Measurements from ENCODE around the gene GPBP1L1.
"Not testable (repeated sequence)": the region's sequence is repeated elsewhere in the genome, so short reads cannot be mapped to it uniquely, and the experiment has no call there.

Gene GPBP1L1

DNA sequence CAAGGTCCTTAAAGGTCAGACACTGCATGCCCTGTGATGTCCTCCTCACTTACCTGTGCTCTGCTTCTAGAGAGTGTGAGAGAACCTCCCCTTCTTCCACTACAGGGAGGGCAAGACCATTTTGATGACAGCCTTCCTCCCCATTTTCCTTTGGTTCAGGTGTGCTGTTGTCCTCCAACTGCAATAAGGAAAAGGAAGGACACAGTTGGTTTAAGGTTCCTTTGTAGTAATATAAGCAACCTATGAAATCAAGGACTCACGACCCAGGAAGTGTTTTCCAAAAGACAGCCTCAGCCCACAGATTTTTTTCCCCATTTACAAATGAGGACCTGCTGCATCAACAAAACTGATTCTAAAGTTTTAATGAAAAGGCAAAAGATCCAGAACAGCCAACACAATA is 55.9 kb downstream of the GPBP1L1 start:
- no peak for DNase-seq

DNA sequence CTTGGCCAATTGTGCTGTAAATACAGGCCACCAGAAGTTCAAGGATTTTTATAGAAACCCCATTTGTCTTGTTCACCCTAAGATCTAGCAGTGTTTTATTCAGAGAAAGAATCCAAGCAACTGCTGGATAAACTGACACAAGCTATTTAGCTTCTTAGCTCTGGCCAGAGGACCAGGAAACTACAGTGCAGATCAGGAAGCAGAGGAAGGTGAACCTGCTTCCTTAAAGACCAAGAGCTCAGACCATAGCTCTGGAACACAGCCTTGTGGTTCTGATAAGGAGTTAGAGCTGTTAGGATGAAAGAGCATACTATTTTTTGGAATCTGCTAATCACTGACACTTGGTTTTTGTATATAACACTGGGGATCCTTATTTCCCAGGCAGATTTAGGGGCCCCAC is 57.3 kb downstream of the GPBP1L1 start:
- DNase-seq: no peak

DNA sequence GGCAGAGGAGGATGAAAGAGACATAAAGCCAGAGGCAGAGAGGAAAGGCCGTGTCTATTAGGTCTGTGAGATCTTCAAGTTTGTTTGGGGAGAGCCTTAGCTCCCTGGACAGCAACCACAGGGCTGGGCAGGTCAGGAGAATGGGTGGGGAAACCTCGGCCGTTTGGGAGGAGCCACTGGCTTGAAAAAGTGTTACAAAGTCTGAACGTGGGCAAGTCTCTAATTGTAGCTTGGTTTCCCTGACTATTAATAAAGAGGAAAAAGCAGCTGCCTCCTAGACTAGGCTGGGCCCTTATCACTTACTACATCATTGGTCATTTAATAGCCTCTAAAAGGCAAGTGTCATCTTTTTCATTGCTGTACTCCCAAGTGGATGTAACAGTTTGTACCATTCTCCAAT is 62.4 kb downstream of the GPBP1L1 start, which contains the start of gene CCDC17:
Gene CCDC17, minus strand, starts transcription at position 83 of the 400 bp plus-strand sequence. CDS start 145 bp downstream, outside the sequence.
- no peak for DNase-seq

DNA sequence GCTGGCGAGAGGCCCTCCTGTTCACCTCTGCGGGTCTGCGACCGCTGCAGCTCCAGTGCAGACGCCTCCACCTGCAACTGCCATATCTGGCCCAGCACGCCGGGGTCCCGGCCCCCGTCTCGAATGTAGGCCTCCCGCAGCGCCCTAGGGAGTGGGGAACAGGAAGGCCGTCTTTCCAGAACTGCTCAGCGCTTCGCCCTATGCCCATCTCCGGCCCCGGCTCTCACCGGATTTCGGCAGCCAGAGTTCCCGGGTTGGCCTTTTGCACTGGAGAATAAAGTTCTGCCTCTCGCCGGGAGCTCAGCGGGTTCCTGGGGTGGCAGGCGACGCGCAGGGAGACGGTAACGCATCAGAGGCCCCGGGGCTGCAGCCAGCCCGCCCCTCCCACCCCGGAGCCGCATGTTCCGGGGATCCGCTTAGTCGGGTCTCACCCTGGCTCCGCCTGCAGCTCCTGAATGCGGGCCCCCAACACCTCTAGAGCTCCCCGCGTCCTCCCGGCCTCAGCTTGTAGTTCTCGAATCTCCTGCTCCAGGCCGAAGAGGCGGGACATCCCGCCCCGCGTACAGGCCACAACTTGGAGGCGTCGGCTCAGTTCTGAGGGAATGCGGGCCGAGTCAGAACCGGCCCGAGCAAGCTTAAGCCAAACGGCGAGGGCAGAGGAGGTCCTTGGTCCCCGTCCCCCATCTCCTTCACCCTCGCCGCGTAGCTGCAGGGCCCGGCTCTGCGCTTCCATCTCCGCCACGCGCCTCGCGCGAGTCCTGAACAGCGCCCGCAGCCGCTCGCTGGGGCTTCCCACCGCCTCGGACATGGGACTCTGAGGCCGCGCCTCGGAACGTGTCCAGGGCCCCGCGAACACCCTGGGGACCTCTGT is 63.6 kb downstream of the GPBP1L1 start:
- DNase-seq: no peak

DNA sequence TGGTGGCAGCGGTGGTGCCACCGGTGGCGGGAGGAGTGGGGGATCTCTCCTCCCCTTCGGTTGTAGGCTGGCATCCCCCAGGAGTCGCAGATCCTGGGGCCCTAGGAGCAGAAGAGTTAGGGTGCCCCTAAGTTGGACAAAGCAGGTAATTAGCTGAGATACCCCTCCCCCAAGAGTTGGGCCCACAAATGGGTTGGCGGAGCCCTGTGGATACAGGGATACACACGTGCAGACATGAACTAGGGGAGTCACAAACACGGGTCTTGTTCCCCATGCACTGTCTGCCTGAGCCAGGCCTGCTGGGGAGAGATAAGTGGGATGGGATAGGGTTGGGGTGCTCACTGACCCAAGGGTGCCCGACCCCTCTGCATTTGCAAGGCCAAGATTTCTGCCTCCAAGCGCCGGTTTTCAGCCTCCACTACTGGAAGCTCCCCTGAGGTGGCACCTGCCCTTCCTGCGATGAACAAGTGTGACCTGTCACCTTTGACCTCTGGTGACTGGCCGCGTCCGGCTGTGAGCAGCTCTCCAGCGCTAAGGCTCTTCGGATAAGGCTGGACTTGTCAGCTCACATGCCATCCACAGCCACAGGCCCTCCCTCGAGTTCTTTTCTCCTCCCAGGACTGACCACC is 64.3 kb downstream of the GPBP1L1 start:
- no peak for DNase-seq

DNA sequence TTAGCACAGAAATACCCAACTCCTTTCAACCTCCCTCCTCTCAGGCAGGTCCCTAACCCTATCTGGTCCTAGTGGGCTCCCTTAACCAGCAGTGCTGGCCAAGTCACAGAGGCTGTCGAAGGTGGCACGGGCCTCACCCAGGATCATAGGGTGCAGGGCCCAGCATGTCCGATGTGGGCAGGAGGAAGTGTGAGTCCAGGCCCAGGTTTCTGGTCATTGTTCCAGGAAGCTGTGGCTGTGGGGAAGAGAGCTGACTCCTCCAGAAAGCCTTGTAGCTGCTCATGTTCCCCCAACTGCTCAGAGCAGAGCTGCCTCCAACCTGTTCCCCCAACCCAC is 64.9 kb downstream of the GPBP1L1 start:
- no peak for DNase-seq

DNA sequence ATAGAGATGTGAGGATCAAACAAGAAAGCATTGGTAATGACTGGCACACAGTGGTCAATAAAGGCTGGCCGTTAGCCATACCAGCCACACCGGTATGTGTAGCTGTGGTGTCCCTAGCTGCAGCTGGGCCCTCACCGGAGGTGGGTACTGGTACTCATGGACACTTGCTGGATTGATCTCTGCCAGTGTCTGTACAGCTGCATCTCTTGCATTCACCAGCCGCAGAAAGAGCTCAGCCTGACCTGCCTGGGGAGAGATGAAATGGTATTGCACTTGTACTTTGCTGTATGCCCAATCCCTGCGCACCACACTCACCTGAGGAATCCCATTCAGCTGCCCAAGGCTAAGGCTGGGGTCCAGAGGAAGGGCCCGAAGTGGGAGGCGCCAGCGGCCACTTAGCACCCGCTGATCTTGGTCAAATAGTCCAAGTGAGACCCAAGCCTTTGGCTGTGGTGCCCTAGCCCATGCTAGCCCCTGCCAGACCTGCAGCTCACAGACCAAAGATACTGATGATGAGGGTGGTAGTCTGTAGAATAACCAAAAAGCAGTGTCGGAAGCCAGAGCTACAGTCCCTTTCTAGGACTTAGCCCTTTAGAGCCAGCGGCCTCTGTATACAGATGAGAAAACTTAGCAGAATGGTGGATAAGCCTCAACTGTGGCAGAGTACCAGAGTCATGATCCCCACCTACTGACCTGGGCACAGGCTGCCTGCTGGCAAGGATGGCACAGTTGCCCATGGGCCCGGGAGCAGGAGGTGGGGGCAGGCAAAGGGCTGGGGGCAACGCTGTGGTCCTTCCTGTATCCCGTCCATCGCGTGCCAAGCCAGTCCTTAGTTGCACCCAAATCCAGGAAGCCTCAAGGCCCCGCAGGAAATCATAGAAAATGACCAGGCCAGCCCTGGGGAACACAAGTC is 65.5 kb downstream of the GPBP1L1 start:
- DNase-seq: no peak

DNA sequence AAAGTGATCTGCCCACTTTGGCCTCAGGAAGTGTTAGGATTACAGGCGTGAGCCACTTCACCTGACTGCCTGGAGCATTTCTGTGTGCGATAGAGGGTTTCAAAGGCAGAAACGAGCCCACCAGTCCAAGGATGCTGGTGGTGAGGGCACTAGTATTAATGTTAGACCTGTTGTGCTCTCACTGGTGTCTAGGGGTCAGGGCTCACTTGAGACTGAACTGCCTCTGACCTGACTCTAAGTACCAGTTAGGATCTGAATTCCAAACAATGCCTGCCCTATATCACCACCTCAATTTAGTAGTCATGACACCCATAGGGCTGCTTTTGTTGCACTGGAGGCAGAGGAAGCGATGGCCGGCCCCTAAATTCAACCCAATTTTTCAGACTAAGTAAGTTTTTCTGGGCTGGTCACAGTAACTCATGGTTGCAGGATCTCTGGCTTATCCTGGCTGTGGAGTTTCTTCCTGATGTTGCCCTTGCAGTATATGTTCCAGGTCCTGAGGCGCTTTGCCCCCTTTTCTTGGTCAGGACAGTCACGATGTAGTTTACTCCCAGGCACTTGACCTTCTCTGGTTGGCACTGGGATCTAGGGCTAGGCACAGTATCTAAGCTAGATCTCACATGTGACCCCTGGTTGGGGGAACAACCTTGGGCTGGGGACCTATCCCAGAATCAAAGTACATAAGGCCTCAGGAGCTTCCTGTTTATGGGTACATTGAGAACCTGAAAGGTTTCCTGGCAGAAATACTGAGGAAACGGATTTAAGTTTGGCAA is 67.0 kb downstream of the GPBP1L1 start:
- DNase-seq: no peak

DNA sequence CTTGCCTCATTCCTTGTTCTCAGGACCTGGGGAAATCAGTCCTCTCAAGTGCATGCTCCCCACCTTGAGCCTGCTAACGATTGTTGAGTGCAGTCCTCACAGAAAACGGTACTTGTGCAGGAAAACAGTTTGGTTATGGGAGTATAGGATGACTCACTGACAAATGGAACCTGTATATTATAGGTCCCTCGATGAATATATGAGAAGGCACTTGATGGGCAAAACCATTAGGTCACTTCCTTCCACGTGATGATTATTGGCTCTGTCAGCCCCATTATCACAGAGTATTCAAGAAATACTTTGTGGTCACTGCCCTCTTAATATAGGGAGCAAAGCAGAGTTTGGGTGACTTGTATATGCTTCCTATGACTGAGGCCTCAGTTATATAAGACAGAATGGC is 68.7 kb downstream of the GPBP1L1 start:
- DNase-seq: no peak

DNA sequence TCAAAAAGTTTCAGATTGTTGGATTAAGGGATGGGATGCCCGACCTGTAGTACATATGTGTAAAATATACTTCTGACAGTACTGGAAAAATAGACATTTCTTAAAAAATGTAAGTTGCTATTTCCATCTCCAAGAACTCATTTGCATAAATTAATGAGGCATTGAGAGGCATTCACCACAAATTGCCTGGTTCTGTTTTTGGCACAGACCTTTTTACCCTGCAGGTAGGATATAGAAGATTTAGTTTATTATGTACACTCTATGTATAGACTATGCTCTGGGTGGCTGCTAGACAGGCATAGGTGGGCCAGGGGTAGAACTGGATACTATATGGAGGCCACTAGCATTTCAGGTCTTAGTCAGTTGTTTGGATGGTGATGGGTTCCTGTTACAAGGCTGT is 70.4 kb downstream of the GPBP1L1 start:
- DNase-seq: no peak

DNA sequence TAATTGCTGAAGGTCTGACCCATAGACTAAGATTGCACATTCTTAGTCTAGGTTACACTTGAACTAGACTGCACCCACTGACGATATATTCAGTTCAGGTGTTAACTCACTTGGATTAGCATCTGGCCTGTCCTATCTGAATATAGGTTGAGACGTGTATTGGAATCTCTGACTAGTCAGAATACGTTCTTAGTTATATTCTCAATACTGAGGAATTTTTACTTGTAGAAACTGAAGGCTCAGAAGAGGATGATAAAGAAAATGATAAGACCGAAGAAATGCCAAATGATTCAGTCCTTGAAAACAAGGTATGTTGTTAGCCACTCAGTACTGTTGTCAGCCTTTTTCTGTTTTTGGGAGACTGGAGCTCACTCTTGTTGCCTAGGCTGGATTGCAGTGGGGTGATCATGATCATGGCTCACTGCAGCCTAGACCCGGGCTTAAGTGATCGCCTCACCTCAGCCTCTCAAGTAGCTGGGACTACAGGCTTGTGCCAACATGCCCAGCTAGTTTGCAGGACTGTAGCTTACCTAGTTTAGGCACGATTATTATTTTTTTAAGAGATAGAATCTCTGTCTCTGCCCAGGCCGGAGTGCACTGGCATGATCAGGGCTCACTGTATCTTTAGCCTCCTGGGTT is 73.3 kb downstream of the GPBP1L1 start:
- DNase-seq: no peak

DNA sequence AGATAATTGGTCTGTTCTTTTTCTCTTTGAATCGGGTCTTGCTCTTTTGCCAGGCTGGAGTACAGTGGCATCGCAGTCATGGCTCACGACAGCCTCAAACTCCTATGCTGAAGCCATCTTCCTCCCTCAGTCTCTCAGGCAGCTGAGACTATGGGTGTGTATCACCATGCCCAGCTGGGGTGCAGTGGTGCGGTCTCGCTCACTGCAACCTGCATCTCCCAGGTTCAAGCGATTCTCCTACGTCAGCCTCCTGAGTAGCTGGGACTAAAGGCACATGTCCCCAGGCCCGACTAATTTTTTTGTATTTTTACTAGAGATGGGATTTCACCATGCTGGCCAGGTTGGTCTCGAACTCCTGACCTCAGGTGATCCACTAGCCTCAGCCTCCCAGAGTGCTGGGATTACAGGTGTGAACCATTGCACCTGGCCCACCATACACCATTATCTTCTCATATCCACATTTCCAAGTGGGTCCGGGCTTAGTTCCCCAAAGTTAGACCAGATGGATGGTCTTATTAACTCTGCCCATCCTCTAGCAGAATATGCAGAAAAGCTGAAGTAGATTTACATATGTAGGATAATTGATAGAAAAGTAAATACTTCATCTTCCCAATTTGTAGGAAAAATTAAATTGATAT is 75.6 kb downstream of the GPBP1L1 start:
- DNase-seq: no peak

DNA sequence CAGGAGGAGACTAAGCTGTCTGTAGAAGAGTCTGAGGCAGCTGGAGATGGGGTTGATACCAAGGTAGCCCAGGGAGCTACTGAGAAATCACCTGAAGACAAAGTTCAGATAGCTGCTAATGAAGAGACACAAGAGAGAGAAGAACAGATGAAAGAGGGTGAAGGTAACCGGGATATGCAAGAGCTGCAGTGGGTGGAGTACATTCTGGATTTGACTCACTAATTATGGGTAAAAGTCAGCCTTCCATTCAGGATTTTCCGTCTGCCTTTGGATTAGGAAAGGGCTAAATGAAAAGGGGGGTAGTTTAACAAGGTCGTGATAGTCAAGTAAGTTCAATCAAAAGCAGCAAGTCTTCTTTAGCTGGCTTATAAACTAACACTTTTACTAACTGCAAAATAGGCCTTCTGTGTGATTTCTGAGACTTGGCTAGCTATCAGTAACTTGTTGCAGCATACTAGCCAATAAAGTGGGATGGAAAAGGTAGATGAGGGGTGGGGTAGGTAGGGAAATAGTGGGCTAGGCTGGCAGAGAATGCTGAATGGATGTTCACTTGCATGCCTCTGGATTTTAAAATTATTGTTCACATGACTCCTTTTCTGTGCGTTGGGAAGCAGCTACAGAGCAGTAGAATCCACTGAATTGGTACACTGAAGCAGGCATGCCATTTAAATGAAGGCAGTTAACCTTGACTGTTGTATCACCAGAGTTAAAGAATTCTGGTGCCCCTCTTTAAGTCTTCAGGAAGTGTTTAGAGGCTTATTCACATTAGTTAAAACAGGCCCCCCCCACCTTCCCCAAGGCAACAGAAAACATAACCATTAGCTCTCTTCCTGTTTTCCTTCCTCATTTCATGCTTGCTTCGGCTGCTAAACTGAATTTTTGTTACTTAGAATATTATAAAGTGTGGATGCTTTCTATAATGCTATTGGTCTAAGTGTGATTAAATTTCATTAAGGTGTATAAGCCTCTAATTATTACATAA is 77.9 kb downstream of the GPBP1L1 start:
- no peak for DNase-seq

DNA sequence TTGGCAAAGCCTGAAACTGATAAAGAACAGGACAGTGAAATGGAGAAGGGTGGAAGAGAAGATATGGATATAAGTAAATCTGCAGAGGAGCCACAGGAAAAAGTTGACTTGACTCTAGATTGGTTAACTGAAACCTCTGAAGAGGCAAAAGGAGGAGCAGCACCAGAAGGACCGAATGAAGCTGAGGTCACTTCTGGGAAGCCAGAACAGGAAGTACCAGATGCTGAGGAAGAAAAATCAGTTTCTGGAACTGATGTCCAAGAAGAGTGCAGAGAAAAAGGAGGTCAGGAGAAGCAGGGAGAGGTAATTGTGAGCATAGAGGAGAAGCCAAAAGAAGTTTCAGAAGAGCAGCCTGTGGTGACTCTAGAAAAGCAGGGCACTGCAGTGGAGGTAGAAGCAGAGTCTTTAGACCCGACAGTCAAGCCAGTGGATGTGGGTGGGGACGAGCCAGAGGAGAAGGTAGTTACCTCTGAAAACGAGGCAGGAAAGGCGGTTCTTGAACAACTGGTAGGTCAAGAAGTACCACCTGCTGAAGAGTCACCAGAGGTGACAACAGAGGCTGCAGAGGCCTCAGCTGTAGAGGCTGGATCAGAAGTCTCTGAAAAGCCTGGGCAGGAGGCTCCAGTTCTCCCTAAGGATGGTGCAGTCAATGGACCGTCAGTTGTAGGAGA is 78.8 kb downstream of the GPBP1L1 start:
- DNase-seq: no peak

DNA sequence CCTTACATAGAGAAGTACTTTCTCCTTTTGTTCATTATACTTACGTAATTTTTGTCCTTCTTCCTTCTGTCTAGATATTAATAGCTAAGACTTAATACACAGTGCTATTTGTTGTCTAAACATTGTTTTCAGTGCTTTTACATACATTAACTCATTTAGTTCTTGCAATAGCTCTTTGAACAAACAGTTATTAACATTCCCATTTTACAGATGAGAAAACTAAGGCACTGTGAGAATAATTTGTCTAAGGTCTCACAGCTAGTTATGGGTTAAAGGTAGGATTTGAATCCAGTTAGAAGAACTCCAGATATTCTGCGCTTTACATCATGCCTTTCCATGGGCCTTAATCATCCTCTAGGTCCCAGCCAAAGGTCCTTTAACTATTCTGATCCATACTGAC is 82.1 kb downstream of the GPBP1L1 start:
- no peak for DNase-seq

DNA sequence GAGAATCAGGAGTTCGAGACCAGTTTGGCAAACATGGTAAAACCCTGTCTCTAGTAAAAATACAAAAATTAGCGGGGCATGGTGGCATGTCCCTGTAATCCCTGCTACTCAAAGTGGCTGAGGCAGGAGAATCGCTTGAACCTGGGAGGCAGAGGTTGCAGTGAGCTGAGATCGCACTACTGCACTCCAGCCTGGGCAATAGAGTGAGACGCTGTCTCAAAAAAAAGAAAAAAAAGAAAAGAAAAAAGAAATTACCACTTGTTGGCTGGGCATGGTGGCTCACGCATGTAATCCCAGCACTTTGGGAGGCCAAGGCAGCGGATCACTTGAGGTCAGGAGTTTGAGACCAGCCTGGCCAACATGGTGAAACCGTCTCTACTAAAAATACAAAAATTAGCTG is 89.6 kb downstream of the GPBP1L1 start:
- not testable (repeated sequence) for DNase-seq

DNA sequence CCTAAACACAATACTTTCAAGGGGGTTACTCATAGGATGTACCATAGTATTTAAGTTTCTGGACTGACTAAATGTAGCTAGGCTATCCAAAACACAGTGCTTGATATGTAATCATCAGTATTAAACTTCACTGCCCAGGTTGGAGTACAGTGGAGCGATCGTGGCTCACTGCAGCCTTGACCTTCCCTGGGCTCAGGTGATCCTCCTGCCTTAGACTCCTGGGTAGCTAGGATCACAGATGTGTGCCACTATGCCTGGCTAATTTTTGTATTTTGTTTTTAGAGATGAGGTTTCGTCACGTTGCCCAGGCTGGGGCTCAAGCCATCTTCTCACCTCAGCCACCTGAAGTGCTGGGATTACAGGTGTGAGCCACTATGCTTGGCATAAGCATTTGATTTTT is 91.9 kb downstream of the GPBP1L1 start:
- no peak for DNase-seq

DNA sequence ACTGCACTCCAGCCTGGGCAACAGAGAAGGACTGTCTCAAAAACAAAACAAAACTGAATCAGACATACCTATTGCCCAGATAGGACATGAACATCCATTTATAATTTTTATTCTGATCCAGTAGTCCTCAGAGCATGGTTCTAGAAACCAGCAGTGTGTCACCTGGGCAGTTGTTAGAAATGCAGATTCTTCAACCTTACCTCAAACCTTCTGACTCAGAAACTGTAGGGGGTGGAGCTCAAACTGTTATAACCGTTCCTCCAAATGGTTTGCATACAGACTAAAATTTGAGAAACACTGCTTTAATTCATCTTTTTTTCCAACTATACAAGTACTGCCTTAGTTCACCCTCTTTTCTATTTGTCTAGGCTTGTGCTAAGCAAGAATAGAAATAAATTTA is 96.5 kb downstream of the GPBP1L1 start:
- DNase-seq: no peak

DNA sequence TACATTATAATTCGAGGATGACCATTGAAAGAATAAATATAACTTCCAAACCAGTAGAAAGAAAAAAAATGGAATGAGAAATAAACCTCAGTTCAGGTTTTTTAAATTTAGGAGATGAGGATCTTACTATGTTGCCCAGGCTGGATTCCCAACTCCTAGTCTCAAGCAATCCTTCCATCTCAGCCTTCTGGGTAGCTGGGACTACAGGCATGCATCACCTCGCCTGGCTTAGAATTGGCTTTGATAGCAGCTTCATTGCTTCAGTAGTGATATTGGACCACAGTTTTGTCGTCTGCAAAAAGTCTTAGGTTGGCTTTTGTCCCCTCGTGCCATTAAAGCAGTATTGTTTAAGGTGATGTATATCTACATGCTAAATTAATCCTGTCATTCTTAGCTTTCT is 99.6 kb downstream of the GPBP1L1 start:
- DNase-seq: no peak

Measured in activated gamma-delta T cell (primary cell).